ENCODE data around the gene TMEM11. TPM values are rescaled to one million over a fixed set of nuclear protein-coding genes. Genes with fewer than 3 reads are reported as not detected.

The TMEM11 gene, protein sequence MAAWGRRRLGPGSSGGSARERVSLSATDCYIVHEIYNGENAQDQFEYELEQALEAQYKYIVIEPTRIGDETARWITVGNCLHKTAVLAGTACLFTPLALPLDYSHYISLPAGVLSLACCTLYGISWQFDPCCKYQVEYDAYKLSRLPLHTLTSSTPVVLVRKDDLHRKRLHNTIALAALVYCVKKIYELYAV
- 39.7 TPM for total RNA-seq
- long read RNA-seq, transcript TMEM11-201 (2 exons, 2,095 nt) = major isoform, 40 of 88 reads
- long read RNA-seq, transcript TMEM11-202 (3 exons, 1,246 nt) = minor isoform, 31 of 88 reads
- long read RNA-seq, partial matches to known transcripts = 2 of 88 reads
- long read RNA-seq, other reads (novel, unspliced or antisense) = 15 of 88 reads

GRCh38 chr17:21214015-21214776 is at the start of gene TMEM11:
Gene TMEM11, minus strand, starts transcription at chr17:21214161. Its CDS starts 9 bp downstream, at chr17:21214152.
- H3K4me3 ChIP-seq = peak within 1 kb of the TSS; percentile 99
- H3K4me1 ChIP-seq = peaks cover 65% of the 10 kb centered on the region
- H3K27ac ChIP-seq (replicated peaks) = peak within 1 kb of the TSS; percentile 99
- no peaks in the 10 kb centered on the region for H3K27me3 ChIP-seq (ENCODE audit: low read depth)
- intact Hi-C loops (cut with micrococcal nuclease) = no loop called here
- peak; percentile 43 for TF ChIP-seq CTCF (IDR thresholded peaks at IDR 0.05; ENCODE audit: borderline replicate concordance)
- H3K9me3 ChIP-seq (replicated peaks) = no peaks in the 10 kb centered on the region
- peak; percentile 97 for DNase-seq
- peaks cover 16% of the 10 kb centered on the region for H3K36me3 ChIP-seq

GRCh38 chr17:21263376-21263775 is 49.4 kb upstream of the TMEM11 start:
- intact Hi-C loops (cut with micrococcal nuclease) = no loop called here
- no peaks in the 10 kb centered on the region for H3K27me3 ChIP-seq (ENCODE audit: low read depth)
- no peaks in the 10 kb centered on the region for H3K36me3 ChIP-seq
- DNase-seq = no peak
- no peak overlapping the region for H3K27ac ChIP-seq (replicated peaks)
- no peaks in the 10 kb centered on the region for H3K9me3 ChIP-seq (replicated peaks)
- no peak overlapping the region for H3K4me3 ChIP-seq
- H3K4me1 ChIP-seq = peaks cover 14% of the 10 kb centered on the region
- no peak for TF ChIP-seq CTCF (IDR thresholded peaks at IDR 0.05; ENCODE audit: borderline replicate concordance)

DNA sequence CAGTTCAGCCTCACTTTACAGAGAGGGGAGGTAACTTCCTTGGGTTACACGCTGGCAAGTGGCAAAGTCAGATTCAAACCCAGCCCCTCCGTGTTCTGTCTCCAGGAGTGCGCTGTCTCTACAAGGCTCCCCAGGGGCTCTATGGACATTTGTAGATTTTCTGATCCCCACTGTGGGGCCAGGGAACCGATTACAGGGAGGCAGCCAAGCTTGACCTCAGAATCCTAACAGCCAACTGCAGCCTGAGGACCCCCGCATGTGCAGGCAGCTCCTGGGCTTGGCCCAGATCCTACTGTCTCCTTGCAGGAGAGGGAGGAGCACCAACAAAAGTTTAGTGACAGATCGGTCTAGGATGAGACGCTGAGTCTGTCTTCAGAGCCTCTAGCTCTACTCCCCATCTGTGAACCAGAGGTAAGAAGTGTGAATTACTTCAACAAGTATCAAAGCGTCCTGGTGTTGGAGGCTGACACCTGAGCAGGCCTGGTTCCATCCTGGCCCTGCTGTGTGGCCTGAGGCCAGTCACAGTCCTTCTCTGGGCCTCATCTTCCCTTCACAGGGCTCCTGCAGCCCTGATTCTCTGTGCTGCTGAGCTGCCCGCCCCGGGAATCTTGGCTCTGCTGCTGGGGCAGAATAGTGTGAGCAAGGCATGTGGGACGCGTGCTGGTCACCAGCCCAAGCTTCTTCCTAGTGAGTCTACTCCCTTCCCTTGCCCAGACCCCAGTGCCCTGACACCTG is 48.5 kb upstream of the TMEM11 start:
- no peaks in the 10 kb centered on the region for H3K36me3 ChIP-seq
- peaks cover 14% of the 10 kb centered on the region for H3K4me1 ChIP-seq
- intact Hi-C loops (cut with micrococcal nuclease) = no loop called here
- no peak for TF ChIP-seq CTCF (IDR thresholded peaks at IDR 0.05; ENCODE audit: borderline replicate concordance)
- H3K4me3 ChIP-seq = no peak overlapping the region
- H3K27me3 ChIP-seq (ENCODE audit: low read depth) = no peaks in the 10 kb centered on the region
- H3K9me3 ChIP-seq (replicated peaks) = no peaks in the 10 kb centered on the region
- H3K27ac ChIP-seq (replicated peaks) = no peak overlapping the region
- DNase-seq = no peak

- intact Hi-C loops (cut with micrococcal nuclease) = no loop called here
- no peak for TF ChIP-seq CTCF (IDR thresholded peaks at IDR 0.05; ENCODE audit: borderline replicate concordance)
- H3K36me3 ChIP-seq = no peaks in the 10 kb centered on the region
- H3K27ac ChIP-seq (replicated peaks) = no peak overlapping the region
- peaks cover 19% of the 10 kb centered on the region for H3K4me1 ChIP-seq
- no peak for DNase-seq
- no peaks in the 10 kb centered on the region for H3K27me3 ChIP-seq (ENCODE audit: low read depth)
- no peaks in the 10 kb centered on the region for H3K9me3 ChIP-seq (replicated peaks)
- H3K4me3 ChIP-seq = no peak overlapping the region
Measured at GRCh38 chr17:21258593-21258992, 44.6 kb upstream of the TMEM11 start.

- TF ChIP-seq CTCF (IDR thresholded peaks at IDR 0.05; ENCODE audit: borderline replicate concordance) = no peak
- no peak for DNase-seq
- peaks cover 46% of the 10 kb centered on the region for H3K4me1 ChIP-seq
- intact Hi-C loops (cut with micrococcal nuclease) = no loop called here
- H3K27ac ChIP-seq (replicated peaks) = peak overlapping the region; percentile 88
- no peaks in the 10 kb centered on the region for H3K36me3 ChIP-seq
- H3K4me3 ChIP-seq = peak overlapping the region; percentile 81
- no peaks in the 10 kb centered on the region for H3K27me3 ChIP-seq (ENCODE audit: low read depth)
- H3K9me3 ChIP-seq (replicated peaks) = no peaks in the 10 kb centered on the region
Measured at GRCh38 chr17:21253646-21254441, 39.9 kb upstream of the TMEM11 start.

All from left ventricle myocardium inferior (tissue), 1 donor.